ENCODE measurements around the gene PELI2. TPM values are rescaled to one million over a fixed set of nuclear protein-coding genes. Genes with fewer than 3 reads are reported as not detected.

Gene PELI2
- total and polyA plus RNA-seq, 2 experiments from 2014 or later = 8.0 to 24.5 TPM

DNA sequence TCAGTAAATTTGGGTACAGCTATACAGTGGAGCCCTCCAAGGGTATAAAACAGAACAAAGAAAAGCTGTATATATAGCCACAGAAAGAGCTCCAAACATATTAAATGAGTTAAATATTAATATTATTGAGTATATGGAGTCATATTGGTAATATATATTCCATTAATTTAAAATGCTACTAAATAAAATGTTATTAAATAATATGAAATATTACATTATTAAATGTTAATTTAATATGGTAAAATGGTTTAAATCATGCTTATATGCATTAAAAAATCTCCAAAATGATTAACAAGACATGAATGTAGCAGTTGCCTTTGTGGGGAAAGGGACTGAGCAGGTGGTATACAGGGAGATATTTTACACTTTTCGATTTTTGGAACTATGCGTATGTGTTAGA lies 164.0 kb downstream of the PELI2 start:
- H3K4me1 Mint-ChIP-seq = no peaks in the 10 kb centered on the region
- no peaks in the 10 kb centered on the region for H3K27me3 Mint-ChIP-seq (ENCODE audit: insufficient read depth, low read depth, poor library complexity)
- DNase-seq (ENCODE audit: low spot score) = no peak
- H3K4me3 ChIP-seq = no peak overlapping the region
- H3K4me1 ChIP-seq (ENCODE audit: insufficient read depth) = no peaks in the 10 kb centered on the region
- TF ChIP-seq STAT1 (IDR thresholded peaks at IDR 0.05; ENCODE audit: unreplicated experiment) (no peak), EZH2 (IDR thresholded peaks at IDR 0.05; ENCODE audit: low read depth, unreplicated experiment) (no peak), POLR2AphosphoS5 (IDR thresholded peaks at IDR 0.05; ENCODE audit: low read depth) (no peak), JUNB (IDR thresholded peaks at IDR 0.05; ENCODE audit: unreplicated experiment) (no peak), ZNF331 (CRISPR knock-in tag; IDR thresholded peaks at IDR 0.05; ENCODE audit: low read depth) (no peak), NANOG (IDR thresholded peaks at IDR 0.05; ENCODE audit: borderline replicate concordance) (no peak), EZH2phosphoT487 (IDR thresholded peaks at IDR 0.05; ENCODE audit: unreplicated experiment) (no peak), CREB1 (CRISPR knock-in tag; IDR thresholded peaks at IDR 0.05; ENCODE audit: low read depth) (no peak), ZNF114 (CRISPR knock-in tag; IDR thresholded peaks at IDR 0.05) (no peak)
- TF ChIP-seq, protein P1, sequence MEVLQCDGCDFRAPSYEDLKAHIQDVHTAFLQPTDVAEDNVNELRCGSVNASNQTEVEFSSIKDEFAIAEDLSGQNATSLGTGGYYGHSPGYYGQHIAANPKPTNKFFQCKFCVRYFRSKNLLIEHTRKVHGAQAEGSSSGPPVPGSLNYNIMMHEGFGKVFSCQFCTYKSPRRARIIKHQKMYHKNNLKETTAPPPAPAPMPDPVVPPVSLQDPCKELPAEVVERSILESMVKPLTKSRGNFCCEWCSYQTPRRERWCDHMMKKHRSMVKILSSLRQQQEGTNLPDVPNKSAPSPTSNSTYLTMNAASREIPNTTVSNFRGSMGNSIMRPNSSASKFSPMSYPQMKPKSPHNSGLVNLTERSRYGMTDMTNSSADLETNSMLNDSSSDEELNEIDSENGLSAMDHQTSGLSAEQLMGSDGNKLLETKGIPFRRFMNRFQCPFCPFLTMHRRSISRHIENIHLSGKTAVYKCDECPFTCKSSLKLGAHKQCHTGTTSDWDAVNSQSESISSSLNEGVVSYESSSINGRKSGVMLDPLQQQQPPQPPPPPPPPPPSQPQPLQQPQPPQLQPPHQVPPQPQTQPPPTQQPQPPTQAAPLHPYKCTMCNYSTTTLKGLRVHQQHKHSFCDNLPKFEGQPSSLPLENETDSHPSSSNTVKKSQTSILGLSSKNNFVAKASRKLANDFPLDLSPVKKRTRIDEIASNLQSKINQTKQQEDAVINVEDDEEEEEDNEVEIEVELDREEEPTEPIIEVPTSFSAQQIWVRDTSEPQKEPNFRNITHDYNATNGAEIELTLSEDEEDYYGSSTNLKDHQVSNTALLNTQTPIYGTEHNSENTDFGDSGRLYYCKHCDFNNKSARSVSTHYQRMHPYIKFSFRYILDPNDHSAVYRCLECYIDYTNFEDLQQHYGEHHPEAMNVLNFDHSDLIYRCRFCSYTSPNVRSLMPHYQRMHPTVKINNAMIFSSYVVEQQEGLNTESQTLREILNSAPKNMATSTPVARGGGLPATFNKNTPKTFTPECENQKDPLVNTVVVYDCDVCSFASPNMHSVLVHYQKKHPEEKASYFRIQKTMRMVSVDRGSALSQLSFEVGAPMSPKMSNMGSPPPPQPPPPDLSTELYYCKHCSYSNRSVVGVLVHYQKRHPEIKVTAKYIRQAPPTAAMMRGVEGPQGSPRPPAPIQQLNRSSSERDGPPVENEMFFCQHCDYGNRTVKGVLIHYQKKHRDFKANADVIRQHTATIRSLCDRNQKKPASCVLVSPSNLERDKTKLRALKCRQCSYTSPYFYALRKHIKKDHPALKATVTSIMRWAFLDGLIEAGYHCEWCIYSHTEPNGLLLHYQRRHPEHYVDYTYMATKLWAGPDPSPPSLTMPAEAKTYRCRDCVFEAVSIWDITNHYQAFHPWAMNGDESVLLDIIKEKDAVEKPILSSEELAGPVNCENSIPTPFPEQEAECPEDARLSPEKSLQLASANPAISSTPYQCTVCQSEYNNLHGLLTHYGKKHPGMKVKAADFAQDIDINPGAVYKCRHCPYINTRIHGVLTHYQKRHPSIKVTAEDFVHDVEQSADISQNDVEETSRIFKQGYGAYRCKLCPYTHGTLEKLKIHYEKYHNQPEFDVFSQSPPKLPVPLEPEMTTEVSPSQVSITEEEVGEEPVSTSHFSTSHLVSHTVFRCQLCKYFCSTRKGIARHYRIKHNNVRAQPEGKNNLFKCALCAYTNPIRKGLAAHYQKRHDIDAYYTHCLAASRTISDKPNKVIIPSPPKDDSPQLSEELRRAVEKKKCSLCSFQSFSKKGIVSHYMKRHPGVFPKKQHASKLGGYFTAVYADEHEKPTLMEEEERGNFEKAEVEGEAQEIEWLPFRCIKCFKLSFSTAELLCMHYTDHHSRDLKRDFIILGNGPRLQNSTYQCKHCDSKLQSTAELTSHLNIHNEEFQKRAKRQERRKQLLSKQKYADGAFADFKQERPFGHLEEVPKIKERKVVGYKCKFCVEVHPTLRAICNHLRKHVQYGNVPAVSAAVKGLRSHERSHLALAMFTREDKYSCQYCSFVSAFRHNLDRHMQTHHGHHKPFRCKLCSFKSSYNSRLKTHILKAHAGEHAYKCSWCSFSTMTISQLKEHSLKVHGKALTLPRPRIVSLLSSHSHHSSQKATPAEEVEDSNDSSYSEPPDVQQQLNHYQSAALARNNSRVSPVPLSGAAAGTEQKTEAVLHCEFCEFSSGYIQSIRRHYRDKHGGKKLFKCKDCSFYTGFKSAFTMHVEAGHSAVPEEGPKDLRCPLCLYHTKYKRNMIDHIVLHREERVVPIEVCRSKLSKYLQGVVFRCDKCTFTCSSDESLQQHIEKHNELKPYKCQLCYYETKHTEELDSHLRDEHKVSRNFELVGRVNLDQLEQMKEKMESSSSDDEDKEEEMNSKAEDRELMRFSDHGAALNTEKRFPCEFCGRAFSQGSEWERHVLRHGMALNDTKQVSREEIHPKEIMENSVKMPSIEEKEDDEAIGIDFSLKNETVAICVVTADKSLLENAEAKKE (CRISPR knock-in tag; IDR thresholded peaks at IDR 0.05) = no peak
- TF ChIP-seq, protein P2, sequence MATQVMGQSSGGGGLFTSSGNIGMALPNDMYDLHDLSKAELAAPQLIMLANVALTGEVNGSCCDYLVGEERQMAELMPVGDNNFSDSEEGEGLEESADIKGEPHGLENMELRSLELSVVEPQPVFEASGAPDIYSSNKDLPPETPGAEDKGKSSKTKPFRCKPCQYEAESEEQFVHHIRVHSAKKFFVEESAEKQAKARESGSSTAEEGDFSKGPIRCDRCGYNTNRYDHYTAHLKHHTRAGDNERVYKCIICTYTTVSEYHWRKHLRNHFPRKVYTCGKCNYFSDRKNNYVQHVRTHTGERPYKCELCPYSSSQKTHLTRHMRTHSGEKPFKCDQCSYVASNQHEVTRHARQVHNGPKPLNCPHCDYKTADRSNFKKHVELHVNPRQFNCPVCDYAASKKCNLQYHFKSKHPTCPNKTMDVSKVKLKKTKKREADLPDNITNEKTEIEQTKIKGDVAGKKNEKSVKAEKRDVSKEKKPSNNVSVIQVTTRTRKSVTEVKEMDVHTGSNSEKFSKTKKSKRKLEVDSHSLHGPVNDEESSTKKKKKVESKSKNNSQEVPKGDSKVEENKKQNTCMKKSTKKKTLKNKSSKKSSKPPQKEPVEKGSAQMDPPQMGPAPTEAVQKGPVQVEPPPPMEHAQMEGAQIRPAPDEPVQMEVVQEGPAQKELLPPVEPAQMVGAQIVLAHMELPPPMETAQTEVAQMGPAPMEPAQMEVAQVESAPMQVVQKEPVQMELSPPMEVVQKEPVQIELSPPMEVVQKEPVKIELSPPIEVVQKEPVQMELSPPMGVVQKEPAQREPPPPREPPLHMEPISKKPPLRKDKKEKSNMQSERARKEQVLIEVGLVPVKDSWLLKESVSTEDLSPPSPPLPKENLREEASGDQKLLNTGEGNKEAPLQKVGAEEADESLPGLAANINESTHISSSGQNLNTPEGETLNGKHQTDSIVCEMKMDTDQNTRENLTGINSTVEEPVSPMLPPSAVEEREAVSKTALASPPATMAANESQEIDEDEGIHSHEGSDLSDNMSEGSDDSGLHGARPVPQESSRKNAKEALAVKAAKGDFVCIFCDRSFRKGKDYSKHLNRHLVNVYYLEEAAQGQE (IDR thresholded peaks at IDR 0.05; ENCODE audit: unreplicated experiment) = no peak
- TF ChIP-seq, protein P3, sequence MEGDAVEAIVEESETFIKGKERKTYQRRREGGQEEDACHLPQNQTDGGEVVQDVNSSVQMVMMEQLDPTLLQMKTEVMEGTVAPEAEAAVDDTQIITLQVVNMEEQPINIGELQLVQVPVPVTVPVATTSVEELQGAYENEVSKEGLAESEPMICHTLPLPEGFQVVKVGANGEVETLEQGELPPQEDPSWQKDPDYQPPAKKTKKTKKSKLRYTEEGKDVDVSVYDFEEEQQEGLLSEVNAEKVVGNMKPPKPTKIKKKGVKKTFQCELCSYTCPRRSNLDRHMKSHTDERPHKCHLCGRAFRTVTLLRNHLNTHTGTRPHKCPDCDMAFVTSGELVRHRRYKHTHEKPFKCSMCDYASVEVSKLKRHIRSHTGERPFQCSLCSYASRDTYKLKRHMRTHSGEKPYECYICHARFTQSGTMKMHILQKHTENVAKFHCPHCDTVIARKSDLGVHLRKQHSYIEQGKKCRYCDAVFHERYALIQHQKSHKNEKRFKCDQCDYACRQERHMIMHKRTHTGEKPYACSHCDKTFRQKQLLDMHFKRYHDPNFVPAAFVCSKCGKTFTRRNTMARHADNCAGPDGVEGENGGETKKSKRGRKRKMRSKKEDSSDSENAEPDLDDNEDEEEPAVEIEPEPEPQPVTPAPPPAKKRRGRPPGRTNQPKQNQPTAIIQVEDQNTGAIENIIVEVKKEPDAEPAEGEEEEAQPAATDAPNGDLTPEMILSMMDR (conservative IDR thresholded peaks at IDR 0.05; ENCODE audit: low read depth in 2 of 2) = no peak
- TF ChIP-seq, protein P4, sequence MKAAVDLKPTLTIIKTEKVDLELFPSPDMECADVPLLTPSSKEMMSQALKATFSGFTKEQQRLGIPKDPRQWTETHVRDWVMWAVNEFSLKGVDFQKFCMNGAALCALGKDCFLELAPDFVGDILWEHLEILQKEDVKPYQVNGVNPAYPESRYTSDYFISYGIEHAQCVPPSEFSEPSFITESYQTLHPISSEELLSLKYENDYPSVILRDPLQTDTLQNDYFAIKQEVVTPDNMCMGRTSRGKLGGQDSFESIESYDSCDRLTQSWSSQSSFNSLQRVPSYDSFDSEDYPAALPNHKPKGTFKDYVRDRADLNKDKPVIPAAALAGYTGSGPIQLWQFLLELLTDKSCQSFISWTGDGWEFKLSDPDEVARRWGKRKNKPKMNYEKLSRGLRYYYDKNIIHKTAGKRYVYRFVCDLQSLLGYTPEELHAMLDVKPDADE (IDR thresholded peaks at IDR 0.05) = no peak
- H4K20me1 ChIP-seq (replicated peaks; ENCODE audit: insufficient read depth) = no peaks in the 10 kb centered on the region
- H3K9me3 Mint-ChIP-seq = no peaks in the 10 kb centered on the region; the same call in 2 of the 3 replicates
- no peak overlapping the region for H3K4me3 Mint-ChIP-seq
- no peak overlapping the region for H3K4me2 ChIP-seq
- no peak overlapping the region for H2AFZ ChIP-seq
- H3K27ac Mint-ChIP-seq = no peak overlapping the region
- H3K36me3 Mint-ChIP-seq (ENCODE audit: low read depth) = no peaks in the 10 kb centered on the region; the same call in 2 of the 3 replicates
- no peaks in the 10 kb centered on the region for H3K27me3 ChIP-seq (ENCODE audit: insufficient read depth)
- H3F3A ChIP-seq (replicated peaks; ENCODE audit: low read depth) = no peaks in the 10 kb centered on the region
- no peaks in the 10 kb centered on the region for H3K9me2 ChIP-seq (ENCODE audit: insufficient read depth)
- ATAC-seq = no peak
- H3K27ac ChIP-seq (ENCODE audit: low read depth) = no peak overlapping the region
- no peaks in the 10 kb centered on the region for H3K79me2 ChIP-seq (replicated peaks; ENCODE audit: insufficient read depth)
- no peaks in the 10 kb centered on the region for H3K36me3 ChIP-seq (ENCODE audit: insufficient read depth)

Measured in GM23338 (cell line).